H9 (cell line): Measurements from ENCODE around the gene FBXW4. TPM values are rescaled to one million over a fixed set of nuclear protein-coding genes. Genes with fewer than 3 reads are reported as not detected.

Experiments used
- DNase-seq: peaks from one replicate; pipeline ENCODE4 v3.0.0-alpha.2; 2017
- H2AFZ ChIP-seq: one replicate; pipeline ENCODE4 v1.6.1; 2013; ENCODE audit warnings: mild to moderate bottlenecking, low read length, control low read depth, moderate library complexity
- H2AK5ac ChIP-seq: 2 replicates; pipeline ENCODE4 v1.6.1; 2013; ENCODE audit warnings: low read length, control low read depth, mixed read lengths; ENCODE audit not compliant: insufficient read length
- H2BK120ac ChIP-seq: one replicate; pipeline ENCODE4 v1.6.1; 2013; ENCODE audit warnings: low read depth, mild to moderate bottlenecking, low read length, control low read depth, inconsistent platforms; ENCODE audit not compliant: poor library complexity, severe bottlenecking
- H2BK12ac ChIP-seq: 2 replicates; pipeline ENCODE4 v1.6.1; 2013; ENCODE audit warnings: low read length, control low read depth, mixed read lengths, low read depth; ENCODE audit not compliant: insufficient read length
- H2BK15ac ChIP-seq: 2 replicates; pipeline ENCODE4 v1.6.1; 2013; ENCODE audit warnings: low read depth, low read length, control low read depth
- H2BK20ac ChIP-seq: one replicate; pipeline ENCODE4 v1.6.1; 2013; ENCODE audit warnings: low read depth, mild to moderate bottlenecking, low read length, control low read depth, inconsistent platforms; ENCODE audit not compliant: poor library complexity, severe bottlenecking
- H2BK5ac ChIP-seq: 2 replicates; pipeline ENCODE4 v1.6.1; 2013; ENCODE audit warnings: low read length, control low read depth, mixed read lengths; ENCODE audit not compliant: insufficient read length
- H3K14ac ChIP-seq: 2 replicates; pipeline ENCODE4 v1.6.1; 2013; ENCODE audit warnings: low read length, control low read depth; ENCODE audit not compliant: insufficient read depth
- H3K18ac ChIP-seq: 2 replicates; pipeline ENCODE4 v1.6.1; 2013; ENCODE audit warnings: low read depth, mild to moderate bottlenecking, mixed read lengths, low read length, control low read depth; ENCODE audit not compliant: insufficient read length
- H3K23ac ChIP-seq: 2 replicates; pipeline ENCODE4 v1.6.1; 2013; ENCODE audit warnings: low read length, control low read depth, mixed read lengths, low read depth; ENCODE audit not compliant: insufficient read length
- H3K23me2 ChIP-seq: 2 replicates; pipeline ENCODE4 v1.6.1; 2013; ENCODE audit warnings: low read depth, mild to moderate bottlenecking, mixed read lengths, low read length, control low read depth; ENCODE audit not compliant: insufficient read length, poor library complexity, severe bottlenecking
- H3K27ac ChIP-seq: 2 replicates; pipeline ENCODE4 v1.5.1; 2013; ENCODE audit warnings: low read length, control low read depth, mixed read lengths, low read depth; ENCODE audit not compliant: insufficient read length
- H3K27me3 ChIP-seq: 2 replicates; pipeline ENCODE4 v1.6.1; 2013; ENCODE audit warnings: low read length, control low read depth, inconsistent platforms; ENCODE audit not compliant: insufficient read depth
- H3K4ac ChIP-seq: 2 replicates; pipeline ENCODE4 v1.6.1; 2013; ENCODE audit warnings: low read depth, mild to moderate bottlenecking, control low read depth, inconsistent platforms, low read length, moderate library complexity
- H3K4me1 ChIP-seq: 2 replicates; pipeline ENCODE4 v1.6.1; 2013; ENCODE audit warnings: low read length, control low read depth, inconsistent platforms; ENCODE audit not compliant: insufficient read depth
- H3K4me2 ChIP-seq: 2 replicates; pipeline ENCODE4 v1.6.1; 2013; ENCODE audit warnings: low read length, control low read depth, mixed read lengths; ENCODE audit not compliant: insufficient read length, insufficient read depth
- H3K56ac ChIP-seq: 2 replicates; pipeline ENCODE4 v1.6.1; 2013; ENCODE audit warnings: low read depth, mild to moderate bottlenecking, mixed read lengths, low read length, control low read depth; ENCODE audit not compliant: insufficient read length
- H3K79me1 ChIP-seq: 2 replicates; pipeline ENCODE4 v1.6.1; 2013; ENCODE audit warnings: low read depth, mild to moderate bottlenecking, moderate library complexity, low read length, control low read depth, inconsistent platforms; ENCODE audit not compliant: insufficient read depth, poor library complexity, severe bottlenecking
- H3K79me2 ChIP-seq: 2 replicates; pipeline ENCODE4 v1.6.1; 2013; ENCODE audit warnings: low read length, control low read depth, inconsistent platforms; ENCODE audit not compliant: insufficient read depth
- H3K9ac ChIP-seq: 2 replicates; pipeline ENCODE4 v1.6.1; 2013; ENCODE audit warnings: low read length, control low read depth, mixed read lengths; ENCODE audit not compliant: insufficient read length; ENCODE audit errors: extremely low read depth
- H3K9me3 ChIP-seq: one replicate; pipeline ENCODE4 v1.6.1; 2013; ENCODE audit warnings: low read depth, low read length, inconsistent platforms; ENCODE audit not compliant: control insufficient read depth
- H3T11ph ChIP-seq: one replicate; pipeline ENCODE4 v1.6.1; 2013; ENCODE audit warnings: mild to moderate bottlenecking, low read length, control low read depth, inconsistent platforms
- H4K20me1 ChIP-seq: one replicate; pipeline ENCODE4 v1.6.1; 2013; ENCODE audit not compliant: control insufficient read depth, insufficient read length, insufficient read depth
- H4K5ac ChIP-seq: 2 replicates; pipeline ENCODE4 v1.6.1; 2013; ENCODE audit warnings: low read depth, mild to moderate bottlenecking, mixed read lengths, low read length, control low read depth; ENCODE audit not compliant: insufficient read length
- H4K8ac ChIP-seq: replicated peaks from 2 replicates; pipeline ENCODE4 v1.6.1; 2013; ENCODE audit warnings: low read length, control low read depth, mixed read lengths, low read depth; ENCODE audit not compliant: insufficient read length
- H4K91ac ChIP-seq: 2 replicates; pipeline ENCODE4 v1.6.1; 2013; ENCODE audit warnings: low read depth, mild to moderate bottlenecking, moderate library complexity, mixed read lengths, low read length, control low read depth; ENCODE audit not compliant: insufficient read length
- H3K27ac Mint-ChIP-seq, 3 experiments: 2 replicates in 2 of 3; 3 replicates in 1 of 3; pipeline ENCODE4 v1.8.0; 2020 to 2021; ENCODE audit warnings: mixed read lengths in 3 of 3, mild to moderate bottlenecking in 1 of 3, moderate library complexity in 1 of 3
- H3K27me3 Mint-ChIP-seq: 2 replicates; pipeline ENCODE4 v1.8.0; 2021; ENCODE audit warnings: low read depth, mild to moderate bottlenecking, moderate library complexity, mixed read lengths
- H3K36me3 Mint-ChIP-seq, 3 experiments: 2 replicates in 2 of 3; 3 replicates in 1 of 3; pipeline ENCODE4 v1.8.0; 2020 to 2021; ENCODE audit warnings: low read depth in 3 of 3, mixed read lengths in 3 of 3; ENCODE audit not compliant: insufficient read depth in 1 of 3
- H3K4me1 Mint-ChIP-seq, 2 experiments: 2 replicates each; pipeline ENCODE4 v1.8.0; 2020; ENCODE audit warnings: mixed read lengths in 2 of 2
- H3K4me3 Mint-ChIP-seq, 2 experiments: 2 replicates in 1 of 2; 3 replicates in 1 of 2; pipeline ENCODE4 v1.8.0; 2020 to 2021; ENCODE audit warnings: mild to moderate bottlenecking in 2 of 2, mixed read lengths in 2 of 2, moderate library complexity in 1 of 2
- H3K9me3 Mint-ChIP-seq, 2 experiments: 2 replicates in 1 of 2; 3 replicates in 1 of 2; pipeline ENCODE4 v1.8.0; 2020; ENCODE audit warnings: mild to moderate bottlenecking in 2 of 2, mixed read lengths in 2 of 2, moderate library complexity in 1 of 2
- CTCF ChIP-seq: fragments of 200-600 bp; sonication (generic); conservative IDR thresholded peaks from 3 replicates; pipeline ENCODE4 v1.8.0; 2021; ENCODE audit warnings: antibody characterized with exemption, mild to moderate bottlenecking
- WGBS: extraction: QIAGEN DNeasy Blood & Tissue Kit; methylation state at CpG from one replicate; pipeline ENCODE4 v1.1.7; 2013; ENCODE audit warnings: missing lambda C conversion rate, low lambda C conversion rate, mixed read lengths; ENCODE audit not compliant: insufficient read length; ENCODE audit errors: extremely low coverage; 5-methylcytosine and 5-hydroxymethylcytosine counted together
- total RNA-seq: library from RNA; stranded (reverse); gene quantifications from 2 replicates; pipeline ENCODE4 v1.2.1, GENCODE V29; 2021

The FBXW4 gene
- total RNA-seq, 1 experiment from 2014 or later = 41.6 TPM

GRCh38 chr10:101578803-101579515 lies 116.0 kb downstream of the FBXW4 start:
- Histone ChIP-seq H3T11ph (no peak overlapping the region), H2BK5ac (no peak overlapping the region), H3K18ac (no peak overlapping the region), H2BK20ac (no peak overlapping the region), H3K79me2 (no peaks in the 10 kb centered on the region), H3K4me2 (no peak overlapping the region), H2BK120ac (no peak overlapping the region), H3K79me1 (no peaks in the 10 kb centered on the region), H2AFZ (no peak overlapping the region), H3K4me1 (0 out of 2 replicates have a peak, but pooled peaks cover 2% of the 10 kb centered on the region), H3K27ac (no peak overlapping the region), H4K8ac (no peak overlapping the region), H3K23me2 (no peaks in the 10 kb centered on the region), H4K20me1 (peaks cover 3% of the 10 kb centered on the region), H3K9me3 (no peaks in the 10 kb centered on the region), H3K4ac (no peak overlapping the region), H4K5ac (no peak overlapping the region), H3K23ac (no peak overlapping the region), H2BK15ac (no peak overlapping the region), H3K14ac (no peak overlapping the region), H3K27me3 (no peaks in the 10 kb centered on the region), H3K9ac (no peak overlapping the region), H2BK12ac (no peak overlapping the region), H4K91ac (no peak overlapping the region), H3K56ac (no peak overlapping the region), H2AK5ac (no peak overlapping the region)
- no peak for DNase-seq
- Mint-ChIP-seq H3K36me3 (peaks cover 22 to 61% (median 49%) of the 10 kb centered on the region in 3 experiments), H3K9me3 (peaks cover 3 to 8% of the 10 kb centered on the region in 2 experiments; a peak in 4 of 5 replicates), H3K27me3 (peaks cover 8% of the 10 kb centered on the region), H3K27ac (no peak overlapping the region), H3K4me1 (peaks cover 30 to 42% of the 10 kb centered on the region in 2 experiments), H3K4me3 (no peak overlapping the region)
- no CpG with 5 or more reads among the region's 13 CpGs for WGBS
- TF ChIP-seq CTCF = no peak
